K562 (cell line): ENCODE measurements around the gene TBC1D3B. TPM values are rescaled to one million over a fixed set of nuclear protein-coding genes. Genes with fewer than 3 reads are reported as not detected.

Experiments
- ATAC-seq: fragments of 200-7000 bp; cut with Tn5 transposase; 3 replicates; pipeline ENCODE4 v1.9.1; 2020; ENCODE audit warnings: moderate library complexity
- BruUV-seq: library from RNA; stranded (reverse); fragments of 400-500 nt; replicated peaks from 2 replicates; lab custom pipeline; 2021; lab: Mats Ljungman, UMichigan
- CTCF ChIA-PET: fragments of 300-600 bp; formaldehyde crosslinking; extraction: SDS; loops from one replicate; lab custom pipeline; 2021; ENCODE audit warnings: low intra/inter-chr PET ratio; lab: Yijun Ruan, JAX
- POLR2A ChIA-PET: fragments of 300-600, 350-650 bp; sonication (Branson Sonifier 250); formaldehyde crosslinking; extraction: SDS; loops from one replicate; lab custom pipeline; 2021; ENCODE audit warnings: antibody characterized with exemption, inconsistent platforms; lab: Yijun Ruan, JAX
- DNase-seq, 4 experiments: peaks; one replicate each; pipeline versions ENCODE4 v3.0.0 to v3.0.0-alpha.2; 2011 to 2018; ENCODE audit warnings: low spot score in 3 of 4, mixed read lengths in 3 of 4; ENCODE audit errors: extremely low read depth in 1 of 4
- FAIRE-seq: peaks from 2 replicates; lab custom pipeline; 2011; peaks lifted over from hg19 to GRCh38; lab: Jason Lieb, UNC
- H2AFZ ChIP-seq: 2 replicates; pipeline ENCODE4 v1.6.0; 2011; ENCODE audit warnings: low read depth, low read length, control low read depth, inconsistent platforms
- H3K27ac ChIP-seq: fragments of 200-600 bp; 3 replicates; pipeline ENCODE4 v1.8.0; 2011; ENCODE audit warnings: low read depth, mild to moderate bottlenecking, control low read depth, inconsistent platforms, low read length, moderate library complexity, mixed read lengths; ENCODE audit errors: extremely low read depth
- H3K27me3 ChIP-seq, 2 experiments: fragments of 300-600 bp in 1 of 2; 2 replicates in 1 of 2; 3 replicates in 1 of 2; pipeline versions ENCODE4 v1.6.0 to v1.8.0; 2011; ENCODE audit warnings: inconsistent platforms in 2 of 2, low read length in 2 of 2, mild to moderate bottlenecking in 1 of 2, mixed read lengths in 1 of 2, moderate library complexity in 1 of 2; ENCODE audit not compliant: control insufficient read depth in 2 of 2, insufficient read depth in 2 of 2
- H3K36me3 ChIP-seq: fragments of 300-600 bp; 3 replicates; pipeline ENCODE4 v1.8.0; 2011; ENCODE audit warnings: mild to moderate bottlenecking, low read length, inconsistent platforms; ENCODE audit not compliant: control insufficient read depth, insufficient read depth
- H3K4me1 ChIP-seq, 2 experiments: fragments of 200-600 bp in 1 of 2; replicated peaks in 1 of 2; 2 replicates in 1 of 2; 3 replicates in 1 of 2; pipeline versions ENCODE4 v1.5.1 to v1.8.0; 2011; ENCODE audit warnings: inconsistent platforms in 2 of 2, low read length in 2 of 2, mild to moderate bottlenecking in 1 of 2, mixed read lengths in 1 of 2, moderate library complexity in 1 of 2; ENCODE audit not compliant: control insufficient read depth in 2 of 2, insufficient read depth in 2 of 2
- H3K4me2 ChIP-seq: 2 replicates; pipeline ENCODE4 v1.6.1; 2011; ENCODE audit warnings: low read length, control low read depth, inconsistent platforms, mixed read lengths; ENCODE audit not compliant: insufficient read depth
- H3K4me3 ChIP-seq: fragments of 200-600 bp; sonication (generic), shearing (Covaris generic); 2 replicates; pipeline ENCODE4 v1.5.1; 2016; ENCODE audit warnings: control low read depth, inconsistent platforms
- H3K79me2 ChIP-seq: fragments of 200-600 bp; 3 replicates; pipeline ENCODE4 v1.8.0; 2011; ENCODE audit warnings: low read length, inconsistent platforms; ENCODE audit not compliant: control insufficient read depth, insufficient read depth
- H3K9ac ChIP-seq, 2 experiments: 2 replicates each; pipeline versions ENCODE4 v1.6.0 to v1.6.1; 2011; ENCODE audit warnings: low read depth in 2 of 2, low read length in 2 of 2, control low read depth in 1 of 2, inconsistent platforms in 1 of 2, mild to moderate bottlenecking in 1 of 2, mixed read lengths in 1 of 2; ENCODE audit not compliant: insufficient read depth in 1 of 2
- H3K9me1 ChIP-seq: one replicate; pipeline ENCODE4 v1.6.0; 2011; ENCODE audit warnings: inconsistent platforms, mild to moderate bottlenecking, low read length, moderate library complexity; ENCODE audit not compliant: control insufficient read depth, insufficient read depth
- H3K9me3 ChIP-seq: replicated peaks from 2 replicates; pipeline ENCODE4 v1.5.1; 2011; ENCODE audit warnings: low read depth, low read length, inconsistent platforms; ENCODE audit not compliant: control insufficient read depth, insufficient read depth
- H4K20me1 ChIP-seq: replicated peaks from 2 replicates; pipeline ENCODE4 v1.6.1; 2011; ENCODE audit warnings: low read length, inconsistent platforms, mixed read lengths; ENCODE audit not compliant: control insufficient read depth, insufficient read depth
- BHLHE40 ChIP-seq: IDR thresholded peaks from 2 replicates; pipeline ENCODE4 v1.6.1; 2011; ENCODE audit warnings: low read length, improper control_type of control experiment
- CBFB ChIP-seq: sonication (generic); formaldehyde crosslinking; IDR thresholded peaks from 2 replicates; pipeline ENCODE4 v1.4.0; 2020; ENCODE audit warnings: mild to moderate bottlenecking, missing genetic modification reagents
- ESRRA ChIP-seq: fragments of 450-650 bp; IDR thresholded peaks from 2 replicates; pipeline ENCODE4 v1.6.1; 2014; ENCODE audit warnings: low read depth, mild to moderate bottlenecking, moderate library complexity, borderline replicate concordance
- EWSR1 ChIP-seq: fragments of 450-650 bp; IDR thresholded peaks from 2 replicates; pipeline ENCODE4 v1.6.1; 2018; ENCODE audit warnings: borderline replicate concordance, mild to moderate bottlenecking, low read depth, moderate library complexity; ENCODE audit not compliant: partially characterized antibody
- FUS ChIP-seq: fragments of 200-400 bp; formaldehyde crosslinking; optimal IDR thresholded peaks from 2 replicates; pipeline ENCODE3; 2017; ENCODE audit warnings: low read depth, low read length
- HOXB6 ChIP-seq: fragments of 250-450 bp; sonication (Bioruptor Pico); IDR thresholded peaks from 2 replicates; pipeline ENCODE4 v1.5.1; 2022; ENCODE audit warnings: mild to moderate bottlenecking, borderline replicate concordance
- SP1 ChIP-seq: sonication (generic); formaldehyde crosslinking; IDR thresholded peaks from 2 replicates; pipeline ENCODE4 v1.8.1; 2022; ENCODE audit warnings: mild to moderate bottlenecking, missing genetic modification reagents
- ZNF197 ChIP-seq: fragments of 200-800 bp; sonication (Bioruptor generic); IDR thresholded peaks from 2 replicates; pipeline ENCODE4 v1.6.1; 2016; ENCODE audit warnings: low read depth, missing genetic modification characterization, missing compliant biosample characterization
- ZNF280A ChIP-seq: fragments of 450-650 bp; IDR thresholded peaks from 2 replicates; pipeline ENCODE4 v1.6.1; 2018; ENCODE audit warnings: mild to moderate bottlenecking, low read depth; ENCODE audit not compliant: partially characterized antibody
- ZNF644 ChIP-seq: fragments of 200-800 bp; sonication (Bioruptor generic); IDR thresholded peaks from 2 replicates; pipeline ENCODE4 v1.6.1; 2016; ENCODE audit warnings: low read depth, missing genetic modification characterization, missing compliant biosample characterization
- WGBS: fragments of 100-300 bp; shearing (Covaris generic); methylation state at CpG from one replicate; pipeline ENCODE4 v1.1.6; 2016; ENCODE audit warnings: low coverage, mixed read lengths; ENCODE audit not compliant: insufficient coverage; ENCODE audit errors: missing lambda C conversion rate; 5-methylcytosine and 5-hydroxymethylcytosine counted together
- in situ Hi-C: fragments of 300-500 bp; cut with MboI; formaldehyde crosslinking; loops from 4 replicates; pipeline ENCODE4 v1.15.0; 2018; ENCODE audit warnings: inconsistent platforms, mixed read lengths
- intact Hi-C: fragments of 100-400 bp; cut with micrococcal nuclease; formaldehyde crosslinking; loops from 2 replicates; pipeline ENCODE4 v1.14.2; 2022
- polyA plus RNA-seq, 8 experiments: library from polyadenylated mRNA; depleted of rRNA in 4 of 8; stranded (reverse) in 5 of 8; unstranded in 3 of 8; fragments of >200 nt; fragmentation: Nextera tagmentation in 2 of 8; fragmentation: Illumina TruSeq in 1 of 8; extraction: Ambion mirVana in 2 of 8; extraction: Trizol in 1 of 8; gene quantifications; 2 replicates each; pipeline versions ENCODE4 v1.2.1 to v1.2.3, GENCODE V29; 2011 to 2014; ENCODE audit warnings: inconsistent platforms in 1 of 8, missing spikeins in 1 of 8
- total RNA-seq, 7 experiments: library from RNA; depleted of rRNA in 6 of 7; stranded (reverse); fragments of >200 nt in 6 of 7; fragmentation: Illumina TruSeq in 2 of 7; extraction: Trizol in 2 of 7; gene quantifications; 2 replicates each; pipeline versions ENCODE4 v1.2.1 to v1.2.3, GENCODE V29; 2011 to 2021; ENCODE audit warnings: low replicate concordance in 1 of 7
- TF ChIP-seq, protein P1 (sequence below): fragments of 250-450 bp; sonication (Bioruptor Pico); IDR thresholded peaks from 2 replicates; pipeline ENCODE4 v1.8.0; 2022; ENCODE audit warnings: moderate library complexity, mild to moderate bottlenecking, inconsistent platforms
- TF ChIP-seq, protein P2 (sequence below): fragments of 450-650 bp; formaldehyde crosslinking; conservative IDR thresholded peaks from 2 replicates; pipeline ENCODE4 v1.4.0; 2022; ENCODE audit warnings: mild to moderate bottlenecking, missing genetic modification characterization
- TF ChIP-seq, protein P3 (sequence below): fragments of 250-450 bp; sonication (Bioruptor Pico); IDR thresholded peaks from 2 replicates; pipeline ENCODE4 v1.5.0; 2021
- TF ChIP-seq, protein P4 (sequence below): fragments of 250-450 bp; sonication (Bioruptor Pico); IDR thresholded peaks from 2 replicates; pipeline ENCODE4 v1.5.0; 2020; ENCODE audit warnings: mild to moderate bottlenecking, borderline replicate concordance

Gene TBC1D3B
- total and polyA plus RNA-seq, 9 of the 15 experiments (the other 6 are each of a cell fraction or from before 2014, with no cell fraction given): 0.29 to 0.60 TPM; not detected in 7

DNA sequence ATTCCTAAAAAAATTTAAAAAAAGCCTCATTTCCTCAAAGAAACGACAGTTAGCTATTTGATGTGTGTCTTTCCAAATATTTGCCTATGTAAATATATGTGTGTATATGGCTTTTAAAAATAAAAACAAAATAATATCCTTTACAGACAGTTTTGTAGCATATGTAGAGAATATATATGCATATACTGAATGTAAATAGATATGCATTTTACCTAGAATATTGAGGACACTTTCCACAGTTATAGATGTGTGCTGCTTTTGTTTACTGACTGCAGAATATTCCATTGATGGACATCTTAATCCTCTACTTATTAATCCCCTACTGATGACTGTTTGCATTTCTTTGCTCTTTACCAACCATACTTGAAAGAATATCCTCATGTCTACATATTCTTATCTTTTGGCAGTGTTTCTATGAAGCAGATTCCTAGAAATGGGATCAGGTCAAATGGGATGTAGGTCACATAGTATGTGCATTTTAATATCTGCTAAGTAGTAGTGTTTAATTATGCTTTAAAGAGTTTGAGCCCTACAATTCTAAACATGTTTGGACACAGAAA, 16.9 kb upstream of the TBC1D3B start:
- BruUV-seq: no TSS peak
- DNase-seq (no peak), ATAC-seq (no peak), FAIRE-seq (no peak)
- H3K27me3 ChIP-seq: peaks cover 15 to 33% of the 10 kb centered on the region in 2 experiments; a peak in 4 of 5 replicates
- H3K36me3 ChIP-seq: no peaks in the 10 kb centered on the region
- H3K9ac ChIP-seq: no peak overlapping the region
- ChIA-PET POLR2A (interaction anchor here (0.6 to 1.1 kb wide), 3 partner anchors 9 to 16 kb away, joined by 3 read pairs; no protein-coding TSS in a partner anchor), CTCF (no interaction called here)
- H3K4me3 ChIP-seq: no peak overlapping the region
- in situ Hi-C loops (loop anchor here (10.0 kb wide), 1 partner anchor 282 kb away; no protein-coding TSS in a partner anchor), intact Hi-C loops (no loop called here)
- H3K9me3 ChIP-seq: no peaks in the 10 kb centered on the region
- no peak overlapping the region for H3K4me2 ChIP-seq
- no peaks in the 10 kb centered on the region for H3K79me2 ChIP-seq
- 0% methylated on average over 1 of the region's 1 CpG for WGBS
- no peaks in the 10 kb centered on the region for H4K20me1 ChIP-seq
- H3K27ac ChIP-seq: no peak overlapping the region
- no peaks in the 10 kb centered on the region for H3K9me1 ChIP-seq
- no peaks in the 10 kb centered on the region; a peak in 1 of 5 replicates for H3K4me1 ChIP-seq
- no peak overlapping the region for H2AFZ ChIP-seq
- TF ChIP-seq ESRRA (no peak), HOXB6 (CRISPR knock-in tag) (no peak), EWSR1 (no peak), ZNF644 (tag) (no peak), SP1 (CRISPR knock-in tag) (no peak), ZNF197 (CRISPR knock-in tag) (no peak), FUS (no peak), ZNF280A (no peak), BHLHE40 (no peak), CBFB (CRISPR knock-in tag) (no peak)
- TF ChIP-seq, protein P1, sequence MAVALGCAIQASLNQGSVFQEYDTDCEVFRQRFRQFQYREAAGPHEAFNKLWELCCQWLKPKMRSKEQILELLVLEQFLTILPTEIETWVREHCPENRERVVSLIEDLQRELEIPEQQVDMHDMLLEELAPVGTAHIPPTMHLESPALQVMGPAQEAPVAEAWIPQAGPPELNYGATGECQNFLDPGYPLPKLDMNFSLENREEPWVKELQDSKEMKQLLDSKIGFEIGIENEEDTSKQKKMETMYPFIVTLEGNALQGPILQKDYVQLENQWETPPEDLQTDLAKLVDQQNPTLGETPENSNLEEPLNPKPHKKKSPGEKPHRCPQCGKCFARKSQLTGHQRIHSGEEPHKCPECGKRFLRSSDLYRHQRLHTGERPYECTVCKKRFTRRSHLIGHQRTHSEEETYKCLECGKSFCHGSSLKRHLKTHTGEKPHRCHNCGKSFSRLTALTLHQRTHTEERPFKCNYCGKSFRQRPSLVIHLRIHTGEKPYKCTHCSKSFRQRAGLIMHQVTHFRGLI: no peak
- TF ChIP-seq, protein P2, sequence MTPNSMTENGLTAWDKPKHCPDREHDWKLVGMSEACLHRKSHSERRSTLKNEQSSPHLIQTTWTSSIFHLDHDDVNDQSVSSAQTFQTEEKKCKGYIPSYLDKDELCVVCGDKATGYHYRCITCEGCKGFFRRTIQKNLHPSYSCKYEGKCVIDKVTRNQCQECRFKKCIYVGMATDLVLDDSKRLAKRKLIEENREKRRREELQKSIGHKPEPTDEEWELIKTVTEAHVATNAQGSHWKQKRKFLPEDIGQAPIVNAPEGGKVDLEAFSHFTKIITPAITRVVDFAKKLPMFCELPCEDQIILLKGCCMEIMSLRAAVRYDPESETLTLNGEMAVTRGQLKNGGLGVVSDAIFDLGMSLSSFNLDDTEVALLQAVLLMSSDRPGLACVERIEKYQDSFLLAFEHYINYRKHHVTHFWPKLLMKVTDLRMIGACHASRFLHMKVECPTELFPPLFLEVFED (CRISPR knock-in tag): no peak
- TF ChIP-seq, protein P3, sequence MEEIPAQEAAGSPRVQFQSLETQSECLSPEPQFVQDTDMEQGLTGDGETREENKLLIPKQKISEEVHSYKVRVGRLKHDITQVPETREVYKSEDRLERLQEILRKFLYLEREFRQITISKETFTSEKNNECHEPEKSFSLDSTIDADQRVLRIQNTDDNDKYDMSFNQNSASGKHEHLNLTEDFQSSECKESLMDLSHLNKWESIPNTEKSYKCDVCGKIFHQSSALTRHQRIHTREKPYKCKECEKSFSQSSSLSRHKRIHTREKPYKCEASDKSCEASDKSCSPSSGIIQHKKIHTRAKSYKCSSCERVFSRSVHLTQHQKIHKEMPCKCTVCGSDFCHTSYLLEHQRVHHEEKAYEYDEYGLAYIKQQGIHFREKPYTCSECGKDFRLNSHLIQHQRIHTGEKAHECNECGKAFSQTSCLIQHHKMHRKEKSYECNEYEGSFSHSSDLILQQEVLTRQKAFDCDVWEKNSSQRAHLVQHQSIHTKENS: no peak
- TF ChIP-seq, protein P4, sequence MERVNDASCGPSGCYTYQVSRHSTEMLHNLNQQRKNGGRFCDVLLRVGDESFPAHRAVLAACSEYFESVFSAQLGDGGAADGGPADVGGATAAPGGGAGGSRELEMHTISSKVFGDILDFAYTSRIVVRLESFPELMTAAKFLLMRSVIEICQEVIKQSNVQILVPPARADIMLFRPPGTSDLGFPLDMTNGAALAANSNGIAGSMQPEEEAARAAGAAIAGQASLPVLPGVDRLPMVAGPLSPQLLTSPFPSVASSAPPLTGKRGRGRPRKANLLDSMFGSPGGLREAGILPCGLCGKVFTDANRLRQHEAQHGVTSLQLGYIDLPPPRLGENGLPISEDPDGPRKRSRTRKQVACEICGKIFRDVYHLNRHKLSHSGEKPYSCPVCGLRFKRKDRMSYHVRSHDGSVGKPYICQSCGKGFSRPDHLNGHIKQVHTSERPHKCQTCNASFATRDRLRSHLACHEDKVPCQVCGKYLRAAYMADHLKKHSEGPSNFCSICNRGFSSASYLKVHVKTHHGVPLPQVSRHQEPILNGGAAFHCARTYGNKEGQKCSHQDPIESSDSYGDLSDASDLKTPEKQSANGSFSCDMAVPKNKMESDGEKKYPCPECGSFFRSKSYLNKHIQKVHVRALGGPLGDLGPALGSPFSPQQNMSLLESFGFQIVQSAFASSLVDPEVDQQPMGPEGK (CRISPR knock-in tag): no peak
